HepG2 (cell line): ENCODE measurements around the gene ARHGEF16. TPM values are rescaled to one million over a fixed set of nuclear protein-coding genes. Genes with fewer than 3 reads are reported as not detected.

Experiments used
- ATAC-seq: fragments of 200-7000 bp; cut with Tn5 transposase; 3 replicates; pipeline ENCODE4 v1.9.1; 2020; ENCODE audit warnings: mild to moderate bottlenecking, moderate library complexity
- BruUV-seq: library from RNA; stranded (reverse); fragments of 400-500 nt; replicated peaks from 2 replicates; lab custom pipeline; 2021; lab: Mats Ljungman, UMichigan
- CTCF ChIA-PET: fragments of 300-600 bp; formaldehyde crosslinking; extraction: SDS; loops from one replicate; lab custom pipeline; 2021; ENCODE audit warnings: low total read pairs, inconsistent platforms, low intra/inter-chr PET ratio; lab: Yijun Ruan, JAX
- POLR2A ChIA-PET: fragments of 350-600 bp; sonication (Branson Sonifier 250); formaldehyde crosslinking; loops from one replicate; lab custom pipeline; 2020; ENCODE audit warnings: antibody characterized with exemption, inconsistent platforms; lab: Yijun Ruan, JAX
- DNase-seq: peaks from one replicate; pipeline ENCODE4 v3.0.0-alpha.2; 2015; ENCODE audit warnings: low spot score
- FAIRE-seq: peaks from 3 replicates; lab custom pipeline; 2011; peaks lifted over from hg19 to GRCh38; lab: Jason Lieb, UNC
- H2AFZ ChIP-seq: one replicate; pipeline ENCODE4 v1.6.1; 2011; ENCODE audit warnings: low read length, inconsistent platforms
- H3K27ac ChIP-seq: fragments of 300-600 bp; 3 replicates; pipeline ENCODE4 v1.8.0; 2011; ENCODE audit warnings: mixed run types, mild to moderate bottlenecking, mixed read lengths, low read length, inconsistent platforms; ENCODE audit not compliant: insufficient read depth; ENCODE audit errors: extremely low read length
- H3K27me3 ChIP-seq, 2 experiments: fragments of 200-600 bp in 1 of 2; 2 replicates in 1 of 2; 3 replicates in 1 of 2; pipeline versions ENCODE4 v1.6.0 to v1.8.0; 2011; ENCODE audit warnings: low read length in 2 of 2, mild to moderate bottlenecking in 2 of 2, moderate library complexity in 2 of 2, inconsistent platforms in 1 of 2; ENCODE audit not compliant: insufficient read depth in 2 of 2, control insufficient read depth in 1 of 2
- H3K36me3 ChIP-seq, 2 experiments: fragments of 200-600 bp in 1 of 2; replicated peaks in 1 of 2; 2 replicates in 1 of 2; 3 replicates in 1 of 2; pipeline versions ENCODE4 v1.5.1 to v1.8.0; 2011; ENCODE audit warnings: low read length in 2 of 2, inconsistent platforms in 1 of 2; ENCODE audit not compliant: insufficient read depth in 2 of 2, control insufficient read depth in 1 of 2
- H3K4me1 ChIP-seq: 2 replicates; pipeline ENCODE4 v1.5.1; 2012; ENCODE audit warnings: low read length, inconsistent platforms; ENCODE audit not compliant: insufficient read depth
- H3K4me2 ChIP-seq: 2 replicates; pipeline ENCODE4 v1.6.0; 2011; ENCODE audit warnings: low read depth, low read length, inconsistent platforms
- H3K4me3 ChIP-seq, 3 experiments: fragments of 200-600 bp in 1 of 3; sonication (generic), shearing (Covaris generic) in 1 of 3; replicated peaks in 1 of 3; 2 replicates each; pipeline ENCODE4 v1.5.1; 2011 to 2016; ENCODE audit warnings: low read length in 3 of 3, inconsistent platforms in 2 of 3, low read depth in 2 of 3, mild to moderate bottlenecking in 2 of 3, control low read depth in 1 of 3, mixed read lengths in 1 of 3; ENCODE audit not compliant: insufficient read depth in 1 of 3
- H3K79me2 ChIP-seq: one replicate; pipeline ENCODE4 v1.6.1; 2011; ENCODE audit warnings: low read length, inconsistent platforms; ENCODE audit not compliant: insufficient read depth
- H3K9ac ChIP-seq: 2 replicates; pipeline ENCODE4 v1.6.0; 2011; ENCODE audit warnings: mild to moderate bottlenecking, low read depth, low read length, inconsistent platforms; ENCODE audit not compliant: insufficient read depth
- H3K9me3 ChIP-seq: 2 replicates; pipeline ENCODE4 v1.5.1; 2012; ENCODE audit warnings: mild to moderate bottlenecking, low read length
- H4K20me1 ChIP-seq: 2 replicates; pipeline ENCODE4 v1.6.0; 2011; ENCODE audit warnings: inconsistent platforms, mild to moderate bottlenecking, low read length, moderate library complexity; ENCODE audit not compliant: insufficient read depth
- CTCF ChIP-seq: sonication (generic); formaldehyde crosslinking; IDR thresholded peaks from 2 replicates; pipeline ENCODE4 v1.5.0; 2020; ENCODE audit warnings: mild to moderate bottlenecking, missing genetic modification reagents, moderate library complexity
- MXI1 ChIP-seq: IDR thresholded peaks from 3 replicates; pipeline ENCODE4 v1.6.1; 2012; ENCODE audit warnings: low read depth, low read length, inconsistent platforms, borderline replicate concordance
- REL ChIP-seq: sonication (generic); formaldehyde crosslinking; conservative IDR thresholded peaks from 2 replicates; pipeline ENCODE4 v1.8.0; 2022; ENCODE audit warnings: mild to moderate bottlenecking, missing genetic modification reagents, moderate library complexity
- REXO4 ChIP-seq: sonication (generic); formaldehyde crosslinking; IDR thresholded peaks from 2 replicates; pipeline ENCODE4 v1.8.0; 2022; ENCODE audit warnings: missing genetic modification reagents, mild to moderate bottlenecking, borderline replicate concordance
- SRF ChIP-seq: IDR thresholded peaks from 2 replicates; pipeline ENCODE4 v1.6.1; 2011; ENCODE audit warnings: mild to moderate bottlenecking, low read depth, low read length, moderate library complexity
- SYNCRIP ChIP-seq: fragments of 200-400 bp; formaldehyde crosslinking; IDR thresholded peaks from 2 replicates; pipeline ENCODE4 v1.6.1; 2018; ENCODE audit warnings: mild to moderate bottlenecking, low read depth, low read length; ENCODE audit not compliant: insufficient read depth
- TCF7L2 ChIP-seq: IDR thresholded peaks from 2 replicates; pipeline ENCODE4 v1.6.1; 2011; ENCODE audit warnings: mild to moderate bottlenecking, low read depth, low read length, moderate library complexity
- U2AF2 ChIP-seq: fragments of 200-400 bp; formaldehyde crosslinking; IDR thresholded peaks from 2 replicates; pipeline ENCODE4 v1.6.1; 2017; ENCODE audit warnings: low read depth, mild to moderate bottlenecking, low read length
- ZBTB42 ChIP-seq: sonication (generic); formaldehyde crosslinking; IDR thresholded peaks from 2 replicates; pipeline ENCODE4 v1.5.0; 2020; ENCODE audit warnings: mild to moderate bottlenecking, missing genetic modification reagents
- ZFY ChIP-seq: sonication (generic); formaldehyde crosslinking; IDR thresholded peaks from 2 replicates; pipeline ENCODE4 v1.4.0; 2020; ENCODE audit warnings: missing genetic modification reagents
- ZNF296 ChIP-seq: sonication (generic); formaldehyde crosslinking; conservative IDR thresholded peaks from 2 replicates; pipeline ENCODE4 v1.5.0; 2020; ENCODE audit warnings: mild to moderate bottlenecking, missing genetic modification reagents
- ZNF687 ChIP-seq: sonication (generic); formaldehyde crosslinking; IDR thresholded peaks from 2 replicates; pipeline ENCODE4 v1.5.1; 2020; ENCODE audit warnings: mild to moderate bottlenecking, missing genetic modification reagents, moderate library complexity
- ZZZ3 ChIP-seq: sonication (generic); formaldehyde crosslinking; IDR thresholded peaks from 2 replicates; pipeline ENCODE4 v1.4.0; 2020; ENCODE audit warnings: missing genetic modification reagents, mild to moderate bottlenecking, borderline replicate concordance
- WGBS: methylation state at CpG from one replicate; pipeline ENCODE4 v1.1.6; 2017; ENCODE audit warnings: low lambda C conversion rate; 5-methylcytosine and 5-hydroxymethylcytosine counted together
- in situ Hi-C: cut with HindIII; loops from 2 replicates; pipeline ENCODE4 v1.10.0; 2017; ENCODE audit warnings: low pct_unique_long_range_greater_than_20kb; ENCODE audit not compliant: extremely low pct_ligation_motif_present
- intact Hi-C: fragments of 100-400 bp; cut with micrococcal nuclease; formaldehyde crosslinking; loops from one replicate; pipeline ENCODE4 v1.10.0; 2022; ENCODE audit not compliant: unreplicated experiment
- polyA plus RNA-seq, 8 experiments: library from polyadenylated mRNA; depleted of rRNA in 3 of 8; stranded (reverse) in 7 of 8; unstranded in 1 of 8; fragments of >200 nt; fragmentation: Illumina TruSeq in 4 of 8; extraction: Trizol in 4 of 8; gene quantifications; 2 replicates each; pipeline versions ENCODE4 v1.2.1 to v1.2.3, GENCODE V29; 2011 to 2016; ENCODE audit warnings: low read depth in 4 of 8, missing spikeins in 1 of 8, mixed read lengths in 1 of 8; ENCODE audit not compliant: insufficient read depth in 1 of 8
- total RNA-seq, 5 experiments: library from RNA; depleted of rRNA; stranded (reverse); fragments of >200 nt; fragmentation: Illumina TruSeq; extraction: Trizol; gene quantifications; 2 replicates each; pipeline ENCODE4 v1.2.3, GENCODE V29; 2016; ENCODE audit warnings: low read depth in 1 of 5

Gene ARHGEF16
- total and polyA plus RNA-seq, 2 of the 13 experiments (the other 11 are each of a cell fraction or from before 2014, with no cell fraction given): 20.3 to 39.9 TPM

- Histone ChIP-seq H2AFZ (no peak overlapping the region), H3K9me3 (no peaks in the 10 kb centered on the region), H3K27ac (no peak overlapping the region), H3K4me3 (no peak overlapping the region), H4K20me1 (0 out of 2 replicates have a peak, but pooled peaks cover 4% of the 10 kb centered on the region), H3K4me1 (no peaks in the 10 kb centered on the region), H3K79me2 (no peaks in the 10 kb centered on the region), H3K9ac (no peak overlapping the region), H3K4me2 (no peak overlapping the region), H3K36me3 (no peaks in the 10 kb centered on the region), H3K27me3 (peaks cover 8 to 19% of the 10 kb centered on the region in 2 experiments; a peak in 4 of 5 replicates)
- intact Hi-C loops: no loop called here
- DNase-seq: no peak
- WGBS: 100% methylated on average over 2 of the region's 12 CpGs
- no peak for ATAC-seq
- ChIA-PET POLR2A (no interaction called here), CTCF (no interaction called here)
- peak; percentile 60 for TF ChIP-seq CTCF
- no peak for TF ChIP-seq TCF7L2
- BruUV-seq: no TSS peak
- in situ Hi-C loops: no loop called here
- FAIRE-seq: no peak
Observed at GRCh38 chr1:3518256-3518655, 63.8 kb downstream of the ARHGEF16 start.

GRCh38 chr1:3518756-3519155 lies 64.3 kb downstream of the ARHGEF16 start:
- H3K27me3 ChIP-seq: peaks cover 10 to 24% of the 10 kb centered on the region in 2 experiments; a peak in 4 of 5 replicates
- in situ Hi-C loops (no loop called here), intact Hi-C loops (no loop called here)
- H3K9ac ChIP-seq: no peak overlapping the region
- DNase-seq (no peak), ATAC-seq (no peak), FAIRE-seq (no peak)
- no peaks in the 10 kb centered on the region for H3K79me2 ChIP-seq
- 33% methylated on average over 5 of the region's 8 CpGs for WGBS
- no peak overlapping the region for H3K4me2 ChIP-seq
- POLR2A ChIA-PET: no interaction called here
- no TSS peak for BruUV-seq
- H3K27ac ChIP-seq: no peak overlapping the region
- 0 out of 2 replicates have a peak, but pooled peaks cover 4% of the 10 kb centered on the region for H4K20me1 ChIP-seq
- H3K4me3 ChIP-seq: no peak overlapping the region
- no peak overlapping the region for H2AFZ ChIP-seq
- H3K36me3 ChIP-seq: no peaks in the 10 kb centered on the region
- H3K4me1 ChIP-seq: no peaks in the 10 kb centered on the region
- CTCF ChIA-PET: no interaction called here
- H3K9me3 ChIP-seq: no peaks in the 10 kb centered on the region
- TF ChIP-seq SRF: no peak
- no peak for TF ChIP-seq ZBTB42 (CRISPR knock-in tag)
- TF ChIP-seq SYNCRIP: no peak
- TF ChIP-seq ZNF296 (CRISPR knock-in tag): no peak
- no peak for TF ChIP-seq ZZZ3 (CRISPR knock-in tag)
- no peak for TF ChIP-seq ZFY (CRISPR knock-in tag)
- TF ChIP-seq REL (CRISPR knock-in tag): no peak
- no peak for TF ChIP-seq ZNF687 (CRISPR knock-in tag)
- no peak for TF ChIP-seq REXO4
- TF ChIP-seq U2AF2: no peak
- TF ChIP-seq MXI1: no peak
